ENCODE measurements around the gene ABL1.

DNA sequence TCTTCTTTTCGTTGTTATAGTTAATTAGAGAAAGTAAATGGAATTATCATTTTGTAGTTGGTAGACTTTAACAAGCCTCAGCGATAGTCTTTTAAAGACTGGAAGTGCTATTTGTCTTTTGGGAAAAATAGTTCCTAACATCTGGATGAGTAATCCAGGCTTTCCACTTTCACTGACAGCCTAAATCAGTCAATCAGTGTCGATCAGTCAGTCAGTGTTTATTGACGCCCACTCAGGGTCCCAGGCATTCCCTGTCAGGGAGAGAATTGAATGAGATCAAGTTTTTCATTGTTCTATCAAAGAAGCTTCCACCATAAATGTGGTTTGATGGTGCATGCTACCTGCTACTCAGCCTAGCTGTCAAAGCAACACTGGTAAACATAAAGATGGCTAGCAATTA, 2.6 kb downstream of the ABL1 start:
- no peak for TF ChIP-seq POLR2A (IDR thresholded peaks at IDR 0.05)
- TF ChIP-seq, protein P1, sequence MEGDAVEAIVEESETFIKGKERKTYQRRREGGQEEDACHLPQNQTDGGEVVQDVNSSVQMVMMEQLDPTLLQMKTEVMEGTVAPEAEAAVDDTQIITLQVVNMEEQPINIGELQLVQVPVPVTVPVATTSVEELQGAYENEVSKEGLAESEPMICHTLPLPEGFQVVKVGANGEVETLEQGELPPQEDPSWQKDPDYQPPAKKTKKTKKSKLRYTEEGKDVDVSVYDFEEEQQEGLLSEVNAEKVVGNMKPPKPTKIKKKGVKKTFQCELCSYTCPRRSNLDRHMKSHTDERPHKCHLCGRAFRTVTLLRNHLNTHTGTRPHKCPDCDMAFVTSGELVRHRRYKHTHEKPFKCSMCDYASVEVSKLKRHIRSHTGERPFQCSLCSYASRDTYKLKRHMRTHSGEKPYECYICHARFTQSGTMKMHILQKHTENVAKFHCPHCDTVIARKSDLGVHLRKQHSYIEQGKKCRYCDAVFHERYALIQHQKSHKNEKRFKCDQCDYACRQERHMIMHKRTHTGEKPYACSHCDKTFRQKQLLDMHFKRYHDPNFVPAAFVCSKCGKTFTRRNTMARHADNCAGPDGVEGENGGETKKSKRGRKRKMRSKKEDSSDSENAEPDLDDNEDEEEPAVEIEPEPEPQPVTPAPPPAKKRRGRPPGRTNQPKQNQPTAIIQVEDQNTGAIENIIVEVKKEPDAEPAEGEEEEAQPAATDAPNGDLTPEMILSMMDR (IDR thresholded peaks at IDR 0.05) = no peak
